H1 (cell line): ENCODE measurements around the gene TMEM174. TPM values are rescaled to one million over a fixed set of nuclear protein-coding genes. Genes with fewer than 3 reads are reported as not detected.

ENCODE experiments used
- CTCF ChIA-PET: fragments of 300-600 bp; sonication (Branson Sonifier 250); formaldehyde crosslinking; loops from one replicate; lab custom pipeline; 2021; ENCODE audit not compliant: partially characterized antibody; lab: Charles Lee
- POLR2A ChIA-PET: fragments of 300-600 bp; sonication (Branson Sonifier 250); formaldehyde crosslinking; loops from one replicate; lab custom pipeline; 2021; ENCODE audit warnings: inconsistent platforms; ENCODE audit not compliant: partially characterized antibody; lab: Charles Lee
- DNase-seq, 2 experiments: peaks; one replicate each; pipeline versions ENCODE4 v3.0.0 to v3.0.0-alpha.2; 2010 to 2022; ENCODE audit warnings: low spot score in 2 of 2, low read depth in 1 of 2, mixed read lengths in 1 of 2
- FAIRE-seq: peaks from 2 replicates; lab custom pipeline; 2011; peaks lifted over from hg19 to GRCh38; lab: Jason Lieb, UNC
- H2AFZ ChIP-seq: 2 replicates; pipeline ENCODE4 v1.8.1; 2012; ENCODE audit warnings: low read length, inconsistent platforms
- H2AK5ac ChIP-seq: 2 replicates; pipeline ENCODE4 v1.6.1; 2013; ENCODE audit warnings: low read depth, low read length
- H2BK120ac ChIP-seq: replicated peaks from 2 replicates; pipeline ENCODE3; 2013; ENCODE audit warnings: low read depth, low read length, inconsistent platforms
- H2BK12ac ChIP-seq: 2 replicates; pipeline ENCODE4 v1.6.1; 2013; ENCODE audit warnings: low read depth, low read length
- H2BK15ac ChIP-seq: 2 replicates; pipeline ENCODE4 v1.6.1; 2013; ENCODE audit warnings: low read length
- H2BK20ac ChIP-seq: 2 replicates; pipeline ENCODE4 v1.6.1; 2013; ENCODE audit warnings: low read length
- H2BK5ac ChIP-seq: 2 replicates; pipeline ENCODE4 v1.6.1; 2013; ENCODE audit warnings: low read depth, low read length
- H3K14ac ChIP-seq: 2 replicates; pipeline ENCODE4 v1.6.1; 2013; ENCODE audit warnings: inconsistent platforms; ENCODE audit not compliant: insufficient read length
- H3K18ac ChIP-seq: 2 replicates; pipeline ENCODE4 v1.6.1; 2013; ENCODE audit warnings: low read length; ENCODE audit errors: extremely low read depth
- H3K23ac ChIP-seq: 2 replicates; pipeline ENCODE4 v1.6.1; 2013; ENCODE audit warnings: inconsistent platforms; ENCODE audit not compliant: insufficient read length
- H3K23me2 ChIP-seq: 2 replicates; pipeline ENCODE4 v1.6.1; 2013; ENCODE audit warnings: low read depth, low read length
- H3K27ac ChIP-seq: 2 replicates; pipeline ENCODE4 v1.6.1; 2011; ENCODE audit warnings: low read depth, low read length, inconsistent platforms
- H3K27me3 ChIP-seq, 4 experiments: replicated peaks in 1 of 4; 1 replicate in 1 of 4; 2 replicates in 3 of 4; pipeline versions ENCODE4 v1.6.1 to v1.8.1; 2011 to 2013; ENCODE audit warnings: low read length in 3 of 4, mild to moderate bottlenecking in 3 of 4, inconsistent platforms in 2 of 4, mixed read lengths in 2 of 4, moderate library complexity in 1 of 4; ENCODE audit not compliant: control insufficient read depth in 3 of 4, insufficient read depth in 3 of 4; ENCODE audit errors: extremely low read depth in 1 of 4
- H3K36me3 ChIP-seq, 4 experiments: 2 replicates each; pipeline versions ENCODE4 v1.6.1 to v1.8.1; 2011 to 2013; ENCODE audit warnings: mild to moderate bottlenecking in 4 of 4, low read length in 3 of 4, moderate library complexity in 2 of 4, control low read depth in 1 of 4, inconsistent platforms in 1 of 4; ENCODE audit not compliant: insufficient read depth in 4 of 4, control insufficient read depth in 2 of 4
- H3K4ac ChIP-seq: replicated peaks from 2 replicates; pipeline ENCODE3; 2013; ENCODE audit warnings: low read length, low read depth, mixed read lengths, inconsistent platforms; ENCODE audit not compliant: insufficient read length
- H3K4me1 ChIP-seq, 4 experiments: replicated peaks in 1 of 4; 1 replicate in 1 of 4; 2 replicates in 3 of 4; pipeline versions ENCODE4 v1.6.1 to v1.8.1; 2011 to 2013; ENCODE audit warnings: low read length in 3 of 4, inconsistent platforms in 2 of 4, mixed read lengths in 1 of 4; ENCODE audit not compliant: insufficient read depth in 4 of 4, control insufficient read depth in 3 of 4
- H3K4me2 ChIP-seq, 2 experiments: 2 replicates each; pipeline versions ENCODE4 v1.6.1 to v1.8.1; 2011 to 2013; ENCODE audit warnings: low read depth in 2 of 2, low read length in 2 of 2, control low read depth in 1 of 2, inconsistent platforms in 1 of 2, mild to moderate bottlenecking in 1 of 2; ENCODE audit not compliant: insufficient read depth in 1 of 2
- H3K4me3 ChIP-seq, 4 experiments: fragments of 200-600, 300-600 bp in 1 of 4; sonication (generic), shearing (Covaris generic), sonication (Bioruptor Twin) in 1 of 4; 2 replicates each; pipeline versions ENCODE4 v1.5.1 to v1.8.1; 2011 to 2016; ENCODE audit warnings: low read length in 4 of 4, low read depth in 3 of 4, control low read depth in 2 of 4, inconsistent platforms in 2 of 4, mild to moderate bottlenecking in 2 of 4, mixed read lengths in 1 of 4, moderate library complexity in 1 of 4; ENCODE audit not compliant: insufficient read depth in 2 of 4; ENCODE audit errors: extremely low read depth in 1 of 4
- H3K56ac ChIP-seq: replicated peaks from 2 replicates; pipeline ENCODE3; 2013; ENCODE audit warnings: low read depth, mild to moderate bottlenecking, mixed read lengths, low read length, inconsistent platforms; ENCODE audit not compliant: insufficient read length
- H3K79me1 ChIP-seq: 2 replicates; pipeline ENCODE4 v1.6.1; 2013; ENCODE audit warnings: low read depth, low read length, control low read depth
- H3K79me2 ChIP-seq, 2 experiments: 2 replicates each; pipeline versions ENCODE4 v1.6.1 to v1.8.1; 2012 to 2013; ENCODE audit warnings: low read length in 2 of 2, mild to moderate bottlenecking in 2 of 2, inconsistent platforms in 1 of 2; ENCODE audit not compliant: insufficient read depth in 2 of 2, control insufficient read depth in 1 of 2
- H3K9ac ChIP-seq, 4 experiments: replicated peaks in 1 of 4; 1 replicate in 1 of 4; 2 replicates in 3 of 4; pipeline versions ENCODE4 v1.6.1 to v1.8.1; 2011 to 2013; ENCODE audit warnings: low read depth in 3 of 4, low read length in 3 of 4, control low read depth in 2 of 4, mild to moderate bottlenecking in 2 of 4, moderate library complexity in 2 of 4, inconsistent platforms in 1 of 4; ENCODE audit errors: extremely low read depth in 1 of 4
- H3K9me3 ChIP-seq, 2 experiments: 2 replicates each; pipeline versions ENCODE4 v1.6.1 to v1.8.1; 2012 to 2013; ENCODE audit warnings: mild to moderate bottlenecking in 2 of 2, moderate library complexity in 2 of 2, control low read depth in 1 of 2, inconsistent platforms in 1 of 2, low read depth in 1 of 2, low read length in 1 of 2, mixed read lengths in 1 of 2; ENCODE audit not compliant: insufficient read depth in 2 of 2
- H4K20me1 ChIP-seq, 2 experiments: replicated peaks in 1 of 2; 2 replicates each; pipeline versions ENCODE3 to v1.8.1; 2011 to 2013; ENCODE audit warnings: inconsistent platforms in 2 of 2, low read length in 2 of 2, mild to moderate bottlenecking in 1 of 2; ENCODE audit not compliant: insufficient read depth in 2 of 2, control insufficient read depth in 1 of 2
- H4K5ac ChIP-seq: 2 replicates; pipeline ENCODE4 v1.6.1; 2013; ENCODE audit warnings: low read length, low read depth, mixed read lengths, inconsistent platforms; ENCODE audit not compliant: insufficient read length
- H4K8ac ChIP-seq: 2 replicates; pipeline ENCODE4 v1.8.0; 2013; ENCODE audit warnings: mild to moderate bottlenecking, moderate library complexity, low read length, inconsistent platforms; ENCODE audit not compliant: insufficient read depth; ENCODE audit errors: extremely low read depth
- H4K91ac ChIP-seq: replicated peaks from 2 replicates; pipeline ENCODE3; 2013; ENCODE audit warnings: low read length, mixed read lengths, inconsistent platforms; ENCODE audit not compliant: insufficient read length
- ASH2L ChIP-seq: fragments of 200-600, 300-600 bp; sonication (generic); IDR thresholded peaks from one replicate; pipeline ENCODE4 v1.7.1; 2017; ENCODE audit warnings: low read length
- CBX8 ChIP-seq: fragments of 300-800, 300-1000 bp; sonication (generic); IDR thresholded peaks from 2 replicates; pipeline ENCODE4 v1.7.1; 2016; ENCODE audit warnings: low read depth, low read length, borderline replicate concordance
- CREB1 ChIP-seq: IDR thresholded peaks from 2 replicates; pipeline ENCODE4 v1.6.1; 2012; ENCODE audit warnings: inconsistent platforms
- GTF2F1 ChIP-seq: IDR thresholded peaks from 2 replicates; pipeline ENCODE4 v1.6.1; 2012; ENCODE audit warnings: low read depth, low read length, improper control_type of control experiment, borderline replicate concordance
- JUND ChIP-seq: IDR thresholded peaks from 2 replicates; pipeline ENCODE4 v1.6.1; 2011; ENCODE audit warnings: mild to moderate bottlenecking, improper control_type of control experiment, low read length
- KDM5A ChIP-seq: fragments of 200-600 bp; IDR thresholded peaks from 2 replicates; pipeline ENCODE4 v1.7.1; 2012; ENCODE audit warnings: mild to moderate bottlenecking, low read length, inconsistent platforms, mixed read lengths
- POU5F1 ChIP-seq: IDR thresholded peaks from 2 replicates; pipeline ENCODE4 v1.6.1; 2011; ENCODE audit warnings: low read depth, mild to moderate bottlenecking, low read length, moderate library complexity
- SAP30 ChIP-seq: fragments of 300-600 bp; sonication (generic); IDR thresholded peaks from 2 replicates; pipeline ENCODE4 v1.7.1; 2012; ENCODE audit warnings: low read length, moderate library complexity, mild to moderate bottlenecking, inconsistent platforms; ENCODE audit not compliant: insufficient read depth, insufficient replicate concordance
- TEAD4 ChIP-seq: IDR thresholded peaks from 2 replicates; pipeline ENCODE4 v1.6.1; 2012; ENCODE audit warnings: low read depth, low read length, inconsistent platforms, mixed read lengths
- WGBS, 2 experiments: shearing (Covaris generic) in 1 of 2; methylation state at CpG; one replicate each; pipeline versions ENCODE4 v1.1.6 to v1.1.7; 2013 to 2015; ENCODE audit warnings: low lambda C conversion rate in 2 of 2, mixed read lengths in 2 of 2, inconsistent platforms in 1 of 2, low coverage in 1 of 2, missing lambda C conversion rate in 1 of 2; ENCODE audit not compliant: insufficient replicate concordance in 2 of 2, insufficient coverage in 1 of 2, insufficient read length in 1 of 2; ENCODE audit errors: extremely low coverage in 1 of 2, missing lambda C conversion rate in 1 of 2; 5-methylcytosine and 5-hydroxymethylcytosine counted together
- polyA plus RNA-seq, 7 experiments: library from polyadenylated mRNA; depleted of rRNA in 3 of 7; stranded (reverse) in 5 of 7; unstranded in 2 of 7; fragments of >200 nt in 5 of 7; fragments of 200-250 nt in 2 of 7; gene quantifications; 1 replicate in 5 of 7; 2 replicates in 1 of 7; 4 replicates in 1 of 7; pipeline versions ENCODE4 v1.2.1 to v1.2.3, GENCODE V29; 2011 to 2013; ENCODE audit warnings: missing spikeins in 2 of 7, mixed read lengths in 2 of 7
- total RNA-seq: library from RNA; stranded (reverse); fragmentation: NEBNext Ultra II Directional; extraction: Animal tissue kit (Norgen Biotek cat#: 25700); gene quantifications from 2 replicates; pipeline ENCODE4 v1.2.1, GENCODE V29; 2021
- TF ChIP-seq, protein P1 (sequence below): IDR thresholded peaks from 2 replicates; pipeline ENCODE4 v1.6.1; 2011; ENCODE audit warnings: low read length, improper control_type of control experiment

The TMEM174 gene
- total and polyA plus RNA-seq, 2 of the 8 experiments (the other 6 are each of a cell fraction or from before 2014, with no cell fraction given), result not detected

DNA sequence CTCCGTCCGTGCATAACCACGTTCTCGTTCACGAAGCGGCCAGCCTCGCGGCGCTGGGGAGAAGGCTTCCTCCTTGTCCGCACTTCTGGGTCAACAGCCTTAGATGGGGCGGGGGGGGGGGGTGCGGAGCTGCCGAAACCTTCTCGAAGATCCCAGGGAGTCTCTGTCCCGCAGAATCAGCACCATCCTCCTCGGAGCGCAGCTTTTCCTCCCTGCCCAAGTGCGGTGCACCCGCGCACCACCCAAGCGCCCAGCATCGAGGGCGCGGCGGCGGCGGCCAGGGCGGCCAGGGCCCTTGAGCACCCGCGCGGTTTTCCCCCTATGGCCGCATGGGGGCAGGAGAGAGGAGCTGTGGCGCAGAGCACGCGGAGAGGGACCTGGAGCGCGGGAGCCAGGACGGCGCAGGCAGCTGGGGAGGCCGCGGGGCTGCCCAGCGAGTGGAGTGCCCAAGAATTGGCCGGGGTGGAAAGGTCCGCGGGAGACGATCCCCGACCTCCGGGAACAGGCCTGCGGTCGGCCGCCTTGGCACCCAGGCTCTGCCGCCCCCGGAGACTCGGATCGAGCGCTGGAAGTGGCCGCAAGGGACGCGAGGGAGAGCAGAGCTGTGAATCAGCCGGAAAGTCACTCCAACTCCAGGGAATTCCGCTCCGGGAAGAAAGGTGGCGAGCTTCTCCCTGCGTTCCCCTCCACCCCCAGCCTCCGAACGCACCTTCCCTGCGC is 43.1 kb downstream of the TMEM174 start:
- peak overlapping the region; percentile 38 for H2BK120ac ChIP-seq
- H4K91ac ChIP-seq, result peak overlapping the region; percentile 89
- peak overlapping the region; percentile 90 for H3K18ac ChIP-seq
- no peak overlapping the region for H3K27ac ChIP-seq
- CTCF ChIA-PET, result interaction anchor here (0.6 to 5.8 kb wide), 77 partner anchors 9 to 373 kb away, joined by 3 to 90 read pairs (median 4); partner anchors contain the start of genes FOXD1 and TMEM174
- H3K4me1 ChIP-seq, result peaks cover 5 to 26% (median 9%) of the 10 kb centered on the region in 4 experiments
- peak overlapping the region; percentile 48; the same call in 1 of the 2 replicates for H4K8ac ChIP-seq
- H3K23ac ChIP-seq, result no peak overlapping the region
- H3K14ac ChIP-seq, result no peak overlapping the region
- no peaks in the 10 kb centered on the region for H4K20me1 ChIP-seq
- H3K56ac ChIP-seq, result no peak overlapping the region
- POLR2A ChIA-PET, result interaction anchor here (1.0 to 2.6 kb wide), 6 partner anchors 9 to 87 kb away, joined by 3 to 14 read pairs (median 5); no protein-coding TSS in a partner anchor
- no peak overlapping the region for H4K5ac ChIP-seq
- H3K27me3 ChIP-seq, result peaks cover 15 to 42% (median 38%) of the 10 kb centered on the region in 4 experiments
- peak overlapping the region in 2 of 4 experiments; percentile 60 to 62; a peak in 4 of 7 replicates for H3K9ac ChIP-seq
- H3K9me3 ChIP-seq, result no peaks in the 10 kb centered on the region
- H2AFZ ChIP-seq, result peak overlapping the region; percentile 96
- H2BK20ac ChIP-seq, result 0 out of 2 replicates have a peak overlapping the region, but pooled peaks have one; percentile 95
- H2AK5ac ChIP-seq, result no peak overlapping the region
- no peaks in the 10 kb centered on the region for H3K79me1 ChIP-seq
- no peaks in the 10 kb centered on the region for H3K36me3 ChIP-seq
- no peak overlapping the region for H3K4ac ChIP-seq
- peaks cover 7% of the 10 kb centered on the region for H3K23me2 ChIP-seq
- H2BK12ac ChIP-seq, result peak overlapping the region; percentile 96; the same call in 1 of the 2 replicates
- FAIRE-seq, result no peak
- H3K4me3 ChIP-seq, result peak overlapping the region; percentile 41 to 64 (median 60)
- no peaks in the 10 kb centered on the region for H3K79me2 ChIP-seq
- H3K4me2 ChIP-seq, result peak overlapping the region; percentile 81 to 99
- H2BK5ac ChIP-seq, result peak overlapping the region; percentile 77; the same call in 1 of the 2 replicates
- H2BK15ac ChIP-seq, result peak overlapping the region; percentile 72; the same call in 1 of the 2 replicates
- WGBS, 2 experiments, result 2% methylated on average over 45 of the region's 67 CpGs; no CpG with 5 or more reads in 1 of the 2 experiments
- DNase-seq, result peak in 1 of 2 experiments; percentile 92
- no peak for TF ChIP-seq POU5F1
- TF ChIP-seq ASH2L, result peak; percentile 89
- 0 out of 2 replicates have a peak, but pooled peaks have one; percentile 14 for TF ChIP-seq GTF2F1
- no peak for TF ChIP-seq JUND
- TF ChIP-seq, protein P1, sequence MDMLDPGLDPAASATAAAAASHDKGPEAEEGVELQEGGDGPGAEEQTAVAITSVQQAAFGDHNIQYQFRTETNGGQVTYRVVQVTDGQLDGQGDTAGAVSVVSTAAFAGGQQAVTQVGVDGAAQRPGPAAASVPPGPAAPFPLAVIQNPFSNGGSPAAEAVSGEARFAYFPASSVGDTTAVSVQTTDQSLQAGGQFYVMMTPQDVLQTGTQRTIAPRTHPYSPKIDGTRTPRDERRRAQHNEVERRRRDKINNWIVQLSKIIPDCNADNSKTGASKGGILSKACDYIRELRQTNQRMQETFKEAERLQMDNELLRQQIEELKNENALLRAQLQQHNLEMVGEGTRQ, result no peak
- TF ChIP-seq CREB1, result no peak
- no peak for TF ChIP-seq KDM5A
- TF ChIP-seq CBX8, result no peak
- TF ChIP-seq SAP30, result no peak
- peak; percentile 26; the same call in 1 of the 2 replicates for TF ChIP-seq TEAD4
